GM12878 (cell line): ENCODE results near the gene NOB1. TPM values are rescaled to one million over a fixed set of nuclear protein-coding genes. Genes with fewer than 3 reads are reported as not detected.

Experiments
- CBFB ChIP-seq: IDR thresholded peaks from 2 replicates; pipeline ENCODE4 v1.6.1; 2016; ENCODE audit warnings: antibody characterized with exemption, low read depth
- CBX5 ChIP-seq: sonication (generic); IDR thresholded peaks from 2 replicates; pipeline ENCODE4 v1.6.1; 2016; ENCODE audit warnings: low read depth, moderate library complexity, mild to moderate bottlenecking, inconsistent platforms
- FOS ChIP-seq: IDR thresholded peaks from 3 replicates; pipeline ENCODE4 v1.6.1; 2011; ENCODE audit warnings: borderline replicate concordance; ENCODE audit not compliant: insufficient read length; ENCODE audit errors: extremely low read depth
- GATAD2B ChIP-seq: fragments of 450-650 bp; conservative IDR thresholded peaks from 2 replicates; pipeline ENCODE4 v1.6.1; 2017; ENCODE audit warnings: low read depth, mild to moderate bottlenecking, moderate library complexity
- KAT2A ChIP-seq: conservative IDR thresholded peaks from 2 replicates; pipeline ENCODE4 v1.6.1; 2011; ENCODE audit warnings: low read depth, low read length; ENCODE audit not compliant: control insufficient read depth
- KLF5 ChIP-seq: fragments of 450-650 bp; IDR thresholded peaks from 2 replicates; pipeline ENCODE4 v1.6.1; 2014; ENCODE audit warnings: mild to moderate bottlenecking; ENCODE audit not compliant: partially characterized antibody
- MTA3 ChIP-seq: IDR thresholded peaks from 2 replicates; pipeline ENCODE4 v1.6.1; 2012; ENCODE audit warnings: low read length, inconsistent platforms, borderline replicate concordance
- MXI1 ChIP-seq: fragments of 150-350 bp; IDR thresholded peaks from 2 replicates; pipeline ENCODE4 v1.6.1; 2011; ENCODE audit warnings: low read depth, mild to moderate bottlenecking, inconsistent platforms, low read length, improper control_type of control experiment
- NFIC ChIP-seq: IDR thresholded peaks from 2 replicates; pipeline ENCODE4 v1.6.1; 2012; ENCODE audit warnings: low read depth, mild to moderate bottlenecking, inconsistent platforms, low read length, moderate library complexity
- NR2C1 ChIP-seq: fragments of 450-650 bp; IDR thresholded peaks from 2 replicates; pipeline ENCODE4 v1.6.1; 2017; ENCODE audit warnings: antibody characterized with exemption, mild to moderate bottlenecking, moderate library complexity
- NR2F1 ChIP-seq: fragments of 450-650 bp; conservative IDR thresholded peaks from 2 replicates; pipeline ENCODE4 v1.6.1; 2017; ENCODE audit warnings: mild to moderate bottlenecking
- PML ChIP-seq: IDR thresholded peaks from 2 replicates; pipeline ENCODE4 v1.6.1; 2012; ENCODE audit warnings: low read length, inconsistent platforms
- RB1 ChIP-seq: fragments of 450-650 bp; formaldehyde crosslinking; IDR thresholded peaks from 2 replicates; pipeline ENCODE4 v1.6.1; 2017; ENCODE audit warnings: mild to moderate bottlenecking, borderline replicate concordance
- TCF7 ChIP-seq: IDR thresholded peaks from 2 replicates; pipeline ENCODE4 v1.6.1; 2014; ENCODE audit warnings: antibody characterized with exemption, borderline replicate concordance
- YY1 ChIP-seq: IDR thresholded peaks from 2 replicates; pipeline ENCODE4 v1.6.1; 2011; ENCODE audit warnings: low read depth, mild to moderate bottlenecking, low read length
- ZNF217 ChIP-seq: fragments of 450-650 bp; IDR thresholded peaks from 2 replicates; pipeline ENCODE4 v1.6.1; 2017; ENCODE audit warnings: antibody characterized with exemption, mild to moderate bottlenecking
- ZNF622 ChIP-seq: fragments of 450-650 bp; IDR thresholded peaks from 2 replicates; pipeline ENCODE4 v1.6.1; 2017; ENCODE audit warnings: mild to moderate bottlenecking, inconsistent platforms
- polyA plus RNA-seq, 11 experiments: library from polyadenylated mRNA; depleted of rRNA in 4 of 11; unstranded in 6 of 11; stranded (reverse) in 5 of 11; fragments of >200 nt; fragmentation: Nextera tagmentation in 4 of 11; fragmentation: Illumina TruSeq in 1 of 11; extraction: Ambion mirVana in 4 of 11; extraction: Trizol in 1 of 11; gene quantifications; 1 replicate in 1 of 11; 2 replicates in 10 of 11; pipeline versions ENCODE4 v1.2.1 to v1.2.3, GENCODE V29; 2011 to 2016; ENCODE audit warnings: inconsistent platforms in 2 of 11, missing spikeins in 2 of 11, low read depth in 1 of 11
- total RNA-seq, 4 experiments: library from RNA; depleted of rRNA in 3 of 4; stranded (reverse); fragments of >200 nt in 3 of 4; fragmentation: Illumina TruSeq in 1 of 4; extraction: Trizol in 1 of 4; gene quantifications; 2 replicates each; pipeline versions ENCODE4 v1.2.1 to v1.2.3, GENCODE V29; 2013 to 2021
- TF ChIP-seq, protein P1 (sequence below): IDR thresholded peaks from 2 replicates; pipeline ENCODE4 v1.6.1; 2011; ENCODE audit warnings: low read depth, mild to moderate bottlenecking, low read length, moderate library complexity, borderline replicate concordance; ENCODE audit errors: extremely low read depth
- TF ChIP-seq, protein P2 (sequence below): fragments of 450-650 bp; IDR thresholded peaks from 2 replicates; pipeline ENCODE4 v1.6.1; 2016; ENCODE audit warnings: mild to moderate bottlenecking, moderate library complexity, borderline replicate concordance
- TF ChIP-seq, protein P3 (sequence below): IDR thresholded peaks from 2 replicates; pipeline ENCODE4 v1.6.1; 2011; ENCODE audit warnings: low read depth, low read length, improper control_type of control experiment, borderline replicate concordance
- TF ChIP-seq, protein P4 (sequence below): fragments of 450-650 bp; IDR thresholded peaks from 2 replicates; pipeline ENCODE4 v1.6.1; 2017; ENCODE audit warnings: antibody characterized with exemption, mild to moderate bottlenecking, moderate library complexity

NOB1 gene
- total and polyA plus RNA-seq, 10 of the 15 experiments (the other 5 are each of a cell fraction or from before 2014, with no cell fraction given) = 31.1 to 117 (median 78.0) TPM

DNA sequence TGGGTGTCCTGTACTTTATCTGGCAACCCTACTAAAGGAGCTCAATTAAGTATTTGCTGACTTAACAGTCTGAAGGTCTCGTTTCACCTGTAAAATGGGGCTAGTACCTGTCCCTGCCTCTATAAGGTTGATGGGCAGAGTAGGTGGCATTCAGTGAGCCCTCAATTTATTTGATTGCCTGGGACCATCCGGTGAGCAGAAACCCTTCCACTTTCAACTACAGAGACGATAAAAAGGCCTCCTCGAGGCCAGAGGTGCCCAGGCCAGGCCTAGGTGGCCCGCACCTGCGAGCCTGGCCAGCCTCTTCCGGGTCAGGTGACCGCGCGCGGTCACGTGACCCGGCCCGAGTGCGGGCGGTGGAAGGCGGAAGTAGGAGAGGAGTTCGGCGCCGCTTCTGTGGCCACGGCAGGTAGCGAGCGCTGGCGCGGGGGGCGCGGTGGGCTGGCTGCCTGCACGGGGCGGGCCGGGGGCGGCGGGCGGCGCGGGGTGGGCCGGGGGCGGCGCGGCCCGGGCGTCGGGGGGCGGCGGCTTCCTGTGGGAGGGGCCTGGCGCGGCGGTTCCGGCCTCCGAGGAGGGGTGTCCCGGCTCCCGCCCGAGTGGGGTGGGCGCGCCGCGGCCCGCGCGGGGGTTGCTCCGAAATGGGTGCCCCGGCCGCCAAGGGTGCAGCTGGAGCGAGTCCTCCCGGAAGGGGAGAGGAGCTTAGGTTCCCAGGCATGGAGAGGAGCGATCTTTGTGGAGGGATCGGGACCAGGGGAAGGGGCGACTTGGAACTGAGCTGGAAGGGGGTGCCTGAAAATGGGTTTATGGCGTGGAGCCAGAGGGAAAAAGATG is 7.5 kb upstream of the NOB1 start, which contains the start of gene WWP2 (continued):
- TF ChIP-seq, protein P1, sequence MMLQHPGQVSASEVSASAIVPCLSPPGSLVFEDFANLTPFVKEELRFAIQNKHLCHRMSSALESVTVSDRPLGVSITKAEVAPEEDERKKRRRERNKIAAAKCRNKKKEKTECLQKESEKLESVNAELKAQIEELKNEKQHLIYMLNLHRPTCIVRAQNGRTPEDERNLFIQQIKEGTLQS = peak; percentile 99
- peak; percentile 77; the same call in 1 of the 2 replicates for TF ChIP-seq RB1
- peak; percentile 56 for TF ChIP-seq KLF5
- TF ChIP-seq NFIC = peak; percentile 74; the same call in 1 of the 2 replicates
- TF ChIP-seq, protein P2, sequence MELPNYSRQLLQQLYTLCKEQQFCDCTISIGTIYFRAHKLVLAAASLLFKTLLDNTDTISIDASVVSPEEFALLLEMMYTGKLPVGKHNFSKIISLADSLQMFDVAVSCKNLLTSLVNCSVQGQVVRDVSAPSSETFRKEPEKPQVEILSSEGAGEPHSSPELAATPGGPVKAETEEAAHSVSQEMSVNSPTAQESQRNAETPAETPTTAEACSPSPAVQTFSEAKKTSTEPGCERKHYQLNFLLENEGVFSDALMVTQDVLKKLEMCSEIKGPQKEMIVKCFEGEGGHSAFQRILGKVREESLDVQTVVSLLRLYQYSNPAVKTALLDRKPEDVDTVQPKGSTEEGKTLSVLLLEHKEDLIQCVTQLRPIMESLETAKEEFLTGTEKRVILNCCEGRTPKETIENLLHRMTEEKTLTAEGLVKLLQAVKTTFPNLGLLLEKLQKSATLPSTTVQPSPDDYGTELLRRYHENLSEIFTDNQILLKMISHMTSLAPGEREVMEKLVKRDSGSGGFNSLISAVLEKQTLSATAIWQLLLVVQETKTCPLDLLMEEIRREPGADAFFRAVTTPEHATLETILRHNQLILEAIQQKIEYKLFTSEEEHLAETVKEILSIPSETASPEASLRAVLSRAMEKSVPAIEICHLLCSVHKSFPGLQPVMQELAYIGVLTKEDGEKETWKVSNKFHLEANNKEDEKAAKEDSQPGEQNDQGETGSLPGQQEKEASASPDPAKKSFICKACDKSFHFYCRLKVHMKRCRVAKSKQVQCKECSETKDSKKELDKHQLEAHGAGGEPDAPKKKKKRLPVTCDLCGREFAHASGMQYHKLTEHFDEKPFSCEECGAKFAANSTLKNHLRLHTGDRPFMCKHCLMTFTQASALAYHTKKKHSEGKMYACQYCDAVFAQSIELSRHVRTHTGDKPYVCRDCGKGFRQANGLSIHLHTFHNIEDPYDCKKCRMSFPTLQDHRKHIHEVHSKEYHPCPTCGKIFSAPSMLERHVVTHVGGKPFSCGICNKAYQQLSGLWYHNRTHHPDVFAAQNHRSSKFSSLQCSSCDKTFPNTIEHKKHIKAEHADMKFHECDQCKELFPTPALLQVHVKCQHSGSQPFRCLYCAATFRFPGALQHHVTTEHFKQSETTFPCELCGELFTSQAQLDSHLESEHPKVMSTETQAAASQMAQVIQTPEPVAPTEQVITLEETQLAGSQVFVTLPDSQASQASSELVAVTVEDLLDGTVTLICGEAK = peak; percentile 42; the same call in 1 of the 2 replicates
- TF ChIP-seq ZNF622 = no peak
- TF ChIP-seq TCF7 = no peak
- peak; percentile 57 for TF ChIP-seq FOS
- 0 out of 2 replicates have a peak, but pooled peaks have one; percentile 45 for TF ChIP-seq MXI1
- TF ChIP-seq, protein P3, sequence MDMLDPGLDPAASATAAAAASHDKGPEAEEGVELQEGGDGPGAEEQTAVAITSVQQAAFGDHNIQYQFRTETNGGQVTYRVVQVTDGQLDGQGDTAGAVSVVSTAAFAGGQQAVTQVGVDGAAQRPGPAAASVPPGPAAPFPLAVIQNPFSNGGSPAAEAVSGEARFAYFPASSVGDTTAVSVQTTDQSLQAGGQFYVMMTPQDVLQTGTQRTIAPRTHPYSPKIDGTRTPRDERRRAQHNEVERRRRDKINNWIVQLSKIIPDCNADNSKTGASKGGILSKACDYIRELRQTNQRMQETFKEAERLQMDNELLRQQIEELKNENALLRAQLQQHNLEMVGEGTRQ = peak; percentile 96
- 0 out of 2 replicates have a peak, but pooled peaks have one; percentile 23 for TF ChIP-seq MTA3
- TF ChIP-seq, protein P4, sequence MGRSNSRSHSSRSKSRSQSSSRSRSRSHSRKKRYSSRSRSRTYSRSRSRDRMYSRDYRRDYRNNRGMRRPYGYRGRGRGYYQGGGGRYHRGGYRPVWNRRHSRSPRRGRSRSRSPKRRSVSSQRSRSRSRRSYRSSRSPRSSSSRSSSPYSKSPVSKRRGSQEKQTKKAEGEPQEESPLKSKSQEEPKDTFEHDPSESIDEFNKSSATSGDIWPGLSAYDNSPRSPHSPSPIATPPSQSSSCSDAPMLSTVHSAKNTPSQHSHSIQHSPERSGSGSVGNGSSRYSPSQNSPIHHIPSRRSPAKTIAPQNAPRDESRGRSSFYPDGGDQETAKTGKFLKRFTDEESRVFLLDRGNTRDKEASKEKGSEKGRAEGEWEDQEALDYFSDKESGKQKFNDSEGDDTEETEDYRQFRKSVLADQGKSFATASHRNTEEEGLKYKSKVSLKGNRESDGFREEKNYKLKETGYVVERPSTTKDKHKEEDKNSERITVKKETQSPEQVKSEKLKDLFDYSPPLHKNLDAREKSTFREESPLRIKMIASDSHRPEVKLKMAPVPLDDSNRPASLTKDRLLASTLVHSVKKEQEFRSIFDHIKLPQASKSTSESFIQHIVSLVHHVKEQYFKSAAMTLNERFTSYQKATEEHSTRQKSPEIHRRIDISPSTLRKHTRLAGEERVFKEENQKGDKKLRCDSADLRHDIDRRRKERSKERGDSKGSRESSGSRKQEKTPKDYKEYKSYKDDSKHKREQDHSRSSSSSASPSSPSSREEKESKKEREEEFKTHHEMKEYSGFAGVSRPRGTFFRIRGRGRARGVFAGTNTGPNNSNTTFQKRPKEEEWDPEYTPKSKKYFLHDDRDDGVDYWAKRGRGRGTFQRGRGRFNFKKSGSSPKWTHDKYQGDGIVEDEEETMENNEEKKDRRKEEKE = no peak
- peak; percentile 71 for TF ChIP-seq NR2C1
- TF ChIP-seq YY1 = 0 out of 2 replicates have a peak, but pooled peaks have one; percentile 23
- peak; percentile 74 for TF ChIP-seq GATAD2B
- TF ChIP-seq KAT2A = no peak
- 0 out of 2 replicates have a peak, but pooled peaks have one; percentile 62 for TF ChIP-seq PML
- peak; percentile 62 for TF ChIP-seq CBFB
- TF ChIP-seq CBX5 = no peak
- 0 out of 2 replicates have a peak, but pooled peaks have one; percentile 31 for TF ChIP-seq ZNF217
- TF ChIP-seq NR2F1 = peak; percentile 74
